Measurements from ENCODE around the gene RTN1.

RTN1 gene

DNA sequence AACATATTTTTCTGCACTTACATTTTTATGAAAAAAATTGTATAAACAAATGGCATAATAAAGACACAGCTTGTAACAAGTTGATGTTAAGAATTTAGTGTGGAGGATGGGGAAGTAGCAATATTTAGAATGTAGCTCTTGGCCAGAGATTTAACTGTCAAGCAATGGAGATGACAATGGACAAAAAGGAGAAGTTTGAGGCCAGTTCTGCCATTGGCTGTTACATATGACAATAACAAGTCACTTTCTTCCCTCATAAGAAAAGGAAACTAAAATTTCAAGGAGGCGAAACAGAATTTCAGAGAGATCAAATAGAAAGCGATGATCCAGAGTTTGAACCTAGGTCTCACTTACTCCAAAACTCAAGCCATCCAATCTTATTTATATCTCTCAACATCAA, 171.1 kb downstream of the RTN1 start:
- TF ChIP-seq, protein P1, sequence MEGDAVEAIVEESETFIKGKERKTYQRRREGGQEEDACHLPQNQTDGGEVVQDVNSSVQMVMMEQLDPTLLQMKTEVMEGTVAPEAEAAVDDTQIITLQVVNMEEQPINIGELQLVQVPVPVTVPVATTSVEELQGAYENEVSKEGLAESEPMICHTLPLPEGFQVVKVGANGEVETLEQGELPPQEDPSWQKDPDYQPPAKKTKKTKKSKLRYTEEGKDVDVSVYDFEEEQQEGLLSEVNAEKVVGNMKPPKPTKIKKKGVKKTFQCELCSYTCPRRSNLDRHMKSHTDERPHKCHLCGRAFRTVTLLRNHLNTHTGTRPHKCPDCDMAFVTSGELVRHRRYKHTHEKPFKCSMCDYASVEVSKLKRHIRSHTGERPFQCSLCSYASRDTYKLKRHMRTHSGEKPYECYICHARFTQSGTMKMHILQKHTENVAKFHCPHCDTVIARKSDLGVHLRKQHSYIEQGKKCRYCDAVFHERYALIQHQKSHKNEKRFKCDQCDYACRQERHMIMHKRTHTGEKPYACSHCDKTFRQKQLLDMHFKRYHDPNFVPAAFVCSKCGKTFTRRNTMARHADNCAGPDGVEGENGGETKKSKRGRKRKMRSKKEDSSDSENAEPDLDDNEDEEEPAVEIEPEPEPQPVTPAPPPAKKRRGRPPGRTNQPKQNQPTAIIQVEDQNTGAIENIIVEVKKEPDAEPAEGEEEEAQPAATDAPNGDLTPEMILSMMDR (IDR thresholded peaks at IDR 0.05), result no peak

DNA sequence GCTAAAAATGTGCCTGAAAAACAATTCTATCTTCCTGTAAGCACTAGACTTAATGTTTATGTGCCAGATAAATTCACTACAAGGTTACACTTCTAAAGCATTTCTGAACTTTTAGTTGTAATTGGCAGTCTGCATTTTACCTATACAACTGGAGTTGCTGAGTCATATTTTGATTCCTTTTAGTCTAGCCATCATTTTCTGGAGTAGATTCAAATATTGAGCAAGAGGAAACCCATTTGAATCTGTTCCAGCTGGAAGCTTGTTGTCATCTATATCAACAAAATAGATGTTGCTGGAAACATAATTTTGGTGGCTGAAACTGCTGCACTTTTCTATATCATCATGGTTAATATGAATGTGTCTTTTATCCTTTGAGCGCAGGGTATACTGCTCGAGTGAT, 171.8 kb downstream of the RTN1 start:
- TF ChIP-seq, protein P1 (IDR thresholded peaks at IDR 0.05), result no peak

DNA sequence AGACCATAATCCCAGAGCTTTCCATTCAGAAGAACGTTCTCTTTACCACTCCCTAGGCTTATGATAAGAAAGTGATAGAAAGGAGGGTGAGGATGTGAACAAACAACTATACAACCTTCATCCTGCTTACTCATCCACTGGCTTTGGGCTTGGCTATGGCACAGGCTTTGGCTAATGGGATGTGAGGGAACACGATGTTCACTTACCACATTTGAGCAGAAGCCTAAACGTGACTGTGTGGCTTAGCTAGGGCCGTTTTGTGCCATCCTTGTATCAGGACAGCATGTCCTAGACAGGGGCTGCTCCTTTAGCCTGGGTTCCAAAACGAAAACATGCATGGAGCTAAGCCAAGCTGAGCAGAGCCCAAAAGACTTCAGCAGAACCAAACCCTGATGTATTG, 175.4 kb downstream of the RTN1 start:
- TF ChIP-seq, protein P1 (IDR thresholded peaks at IDR 0.05), result no peak

DNA sequence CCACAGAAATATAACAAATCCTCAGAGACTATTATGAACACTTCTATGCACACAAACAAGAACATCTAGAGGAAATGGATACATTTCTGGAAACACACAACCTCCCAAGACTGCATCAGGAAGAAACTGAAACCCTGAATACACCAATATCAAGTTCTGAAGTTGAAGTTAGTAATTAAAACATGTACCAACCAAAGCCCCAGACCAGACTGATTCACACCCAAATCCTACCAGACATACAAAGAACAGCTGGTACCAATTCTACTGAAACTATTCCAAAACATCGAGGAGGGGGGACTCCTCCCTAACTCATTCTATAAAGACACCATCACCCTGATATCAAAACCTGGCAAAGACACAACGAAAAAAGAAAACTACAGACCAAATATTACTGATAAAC, 179.3 kb downstream of the RTN1 start:
- TF ChIP-seq, protein P1 (IDR thresholded peaks at IDR 0.05), result no peak

DNA sequence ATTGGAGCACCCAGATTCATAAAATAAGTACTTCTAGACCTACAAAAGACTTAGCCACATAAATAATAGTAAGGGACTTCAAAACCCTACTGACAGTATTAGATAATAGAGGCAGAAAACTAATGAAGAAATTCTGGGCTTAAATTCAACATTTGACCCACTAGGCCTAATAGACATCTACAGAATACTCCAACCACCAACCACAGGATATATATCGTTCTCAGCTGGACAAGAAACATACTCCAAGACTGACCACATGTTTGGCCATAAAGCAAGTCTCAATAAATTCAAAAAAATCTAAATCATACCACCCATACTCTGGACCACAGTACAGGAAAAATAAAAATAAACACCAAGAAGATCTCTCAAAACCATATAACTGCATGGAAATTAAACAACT, 180.2 kb downstream of the RTN1 start:
- TF ChIP-seq, protein P1 (IDR thresholded peaks at IDR 0.05), result no peak

DNA sequence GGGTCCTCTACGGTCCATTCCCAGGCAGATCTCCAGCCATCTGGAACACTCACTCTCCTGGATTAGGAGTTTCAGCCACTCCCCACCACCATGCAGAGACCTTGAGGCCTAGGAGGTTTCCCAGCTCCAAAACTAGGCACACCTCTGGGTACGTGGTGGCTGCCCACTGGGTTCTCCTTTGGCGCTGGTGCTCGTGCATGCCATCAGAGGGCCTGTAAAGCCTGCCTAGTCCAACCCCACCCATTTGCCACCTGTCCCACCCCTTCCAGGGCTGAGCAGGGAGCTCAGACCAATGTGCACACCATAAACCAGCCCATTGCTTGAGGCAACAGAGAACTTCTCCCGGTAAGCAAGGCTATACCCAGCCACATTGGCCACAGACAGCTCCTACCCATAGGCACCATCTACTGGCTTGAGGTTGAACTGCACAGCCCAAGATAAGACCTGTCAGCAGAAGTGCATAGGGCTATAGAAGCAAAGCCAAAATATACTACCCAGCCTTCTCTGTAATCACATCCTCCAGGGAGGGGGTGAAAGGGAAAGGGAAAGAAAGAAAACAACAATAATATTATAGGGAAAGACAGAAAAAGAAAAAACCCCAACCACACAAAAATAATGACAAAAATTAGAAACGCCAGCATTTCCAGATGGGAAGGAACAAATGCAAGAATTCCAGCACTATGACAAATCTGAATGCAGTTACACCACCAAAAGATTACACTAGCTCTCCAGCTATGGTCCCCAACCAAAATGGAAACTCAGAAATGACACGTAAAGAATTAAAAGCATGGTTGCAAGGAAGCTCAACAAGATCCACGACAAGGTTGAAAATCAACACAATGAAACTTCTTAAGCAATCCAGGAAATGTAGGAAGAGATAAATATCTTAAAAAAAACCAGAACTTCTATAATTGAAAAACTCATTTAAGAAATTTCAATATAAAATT, 182.1 kb downstream of the RTN1 start:
- TF ChIP-seq, protein P1 (IDR thresholded peaks at IDR 0.05), result peak; percentile 84

DNA sequence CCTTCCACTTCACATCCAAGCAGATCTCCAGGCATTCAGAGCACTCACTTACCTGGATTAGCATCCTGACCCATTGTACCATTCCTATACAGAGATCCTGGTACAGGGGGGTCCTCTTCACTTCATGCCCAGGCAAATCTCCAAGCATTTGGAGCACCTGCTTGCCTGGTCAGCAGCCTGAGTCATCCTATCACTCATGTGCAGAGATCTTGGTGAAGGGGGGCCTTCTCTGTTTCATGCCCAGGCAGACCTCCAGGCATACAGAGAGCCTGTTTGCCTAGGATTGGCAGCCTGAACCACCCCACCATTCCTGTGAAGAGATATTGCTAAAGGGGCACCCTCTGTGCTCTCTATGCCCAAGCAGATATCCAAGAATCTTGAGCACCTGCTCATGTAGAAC, 182.9 kb downstream of the RTN1 start:
- TF ChIP-seq, protein P1 (IDR thresholded peaks at IDR 0.05), result no peak

Measured in LNCAP (cell line).